ENCODE results near the gene ZNF821. TPM values are rescaled to one million over a fixed set of nuclear protein-coding genes. Genes with fewer than 3 reads are reported as not detected.
A peak's percentile ranks its signal among the peaks of the same experiment; 100 is the strongest.

ZNF821 gene
- total and polyA plus RNA-seq, 7 donors = 2.3 to 16.8 (median 9.5) TPM

- WGBS, 2 donors = 87 to 88% methylated on average over 10 of the region's 10 CpGs
- intact Hi-C loops (cut with DNase I) = no loop called here
- H3K27ac ChIP-seq = no peak overlapping the region
- DNase-seq = no peak
- H3K27me3 ChIP-seq = no peaks in the 10 kb centered on the region
- H3K9me3 ChIP-seq = no peaks in the 10 kb centered on the region
- peaks cover 0 to 40% (median 33%) of the 10 kb centered on the region in 4 donors for H3K4me1 ChIP-seq
- no peak overlapping the region for H3K4me3 ChIP-seq
- peaks cover 45 to 93% (median 59%) of the 10 kb centered on the region in 4 donors for H3K36me3 ChIP-seq
- TF ChIP-seq POLR2AphosphoS5 (IDR thresholded peaks at IDR 0.05) (no peak), EP300 (IDR thresholded peaks at IDR 0.05) (no peak), POLR2A (IDR thresholded peaks at IDR 0.05) (no peak), CTCF (IDR thresholded peaks at IDR 0.05) (no peak)
Observed at GRCh38 chr16:71923941-71924690, 40.1 kb upstream of the ZNF821 start.

GRCh38 chr16:71920658-71921057 is 36.7 kb upstream of the ZNF821 start:
- peaks cover 0 to 42% (median 35%) of the 10 kb centered on the region in 4 donors for H3K4me1 ChIP-seq
- WGBS, 2 donors = 85 to 90% methylated on average over 2 of the region's 2 CpGs
- peaks cover 42 to 84% (median 54%) of the 10 kb centered on the region in 4 donors for H3K36me3 ChIP-seq
- H3K9me3 ChIP-seq = no peaks in the 10 kb centered on the region
- intact Hi-C loops (cut with DNase I) = no loop called here
- DNase-seq = no peak
- no peak overlapping the region for H3K4me3 ChIP-seq
- H3K27me3 ChIP-seq = no peaks in the 10 kb centered on the region
- H3K27ac ChIP-seq = no peak overlapping the region
- TF ChIP-seq POLR2AphosphoS5 (IDR thresholded peaks at IDR 0.05) = no peak
- TF ChIP-seq POLR2A (IDR thresholded peaks at IDR 0.05) = no peak
- TF ChIP-seq EP300 (IDR thresholded peaks at IDR 0.05) = no peak
- no peak for TF ChIP-seq CTCF (IDR thresholded peaks at IDR 0.05)

GRCh38 chr16:71919035-71919434 is 35.1 kb upstream of the ZNF821 start:
- Histone ChIP-seq H3K36me3 (peaks cover 34 to 69% (median 47%) of the 10 kb centered on the region in 4 donors), H3K27me3 (no peaks in the 10 kb centered on the region), H3K4me1 (peaks cover 0 to 53% (median 48%) of the 10 kb centered on the region in 4 donors), H3K27ac (peak overlapping the region in 2 of 4 donors; percentile 15 to 46), H3K4me3 (no peak overlapping the region), H3K9me3 (no peaks in the 10 kb centered on the region)
- intact Hi-C loops (cut with DNase I) = no loop called here
- DNase-seq = no peak
- TF ChIP-seq POLR2A (IDR thresholded peaks at IDR 0.05) = no peak
- no peak for TF ChIP-seq EP300 (IDR thresholded peaks at IDR 0.05)
- TF ChIP-seq CTCF (IDR thresholded peaks at IDR 0.05) = no peak
- no peak for TF ChIP-seq POLR2AphosphoS5 (IDR thresholded peaks at IDR 0.05)
- 72 to 89% methylated on average over 3 of the region's 3 CpGs for WGBS, 2 donors

GRCh38 chr16:71917900-71918299 is 33.9 kb upstream of the ZNF821 start:
- TF ChIP-seq CTCF (IDR thresholded peaks at IDR 0.05) (no peak), EP300 (IDR thresholded peaks at IDR 0.05) (no peak), POLR2A (IDR thresholded peaks at IDR 0.05) (no peak), POLR2AphosphoS5 (IDR thresholded peaks at IDR 0.05) (peak in 3 of 4 donors; percentile 24 to 61 (median 43))
- intact Hi-C loops (cut with DNase I) = no loop called here
- peaks cover 0 to 57% (median 53%) of the 10 kb centered on the region in 4 donors for H3K4me1 ChIP-seq
- no peak overlapping the region for H3K4me3 ChIP-seq
- H3K27ac ChIP-seq = peak overlapping the region in 3 of 4 donors; percentile 36 to 58 (median 46)
- H3K36me3 ChIP-seq = peaks cover 24 to 57% (median 37%) of the 10 kb centered on the region in 4 donors
- DNase-seq = no peak
- no peaks in the 10 kb centered on the region for H3K9me3 ChIP-seq
- 80% methylated on average over 6 of the region's 6 CpGs for WGBS, 2 donors
- no peaks in the 10 kb centered on the region for H3K27me3 ChIP-seq

Data from sigmoid colon (tissue), 7 donors.